Nephron (organoid): ENCODE results near the gene ABCA6.

Source experiments
- H3K27ac Mint-ChIP-seq, 3 experiments: 2 replicates each; pipeline ENCODE4 v1.8.0; 2020; ENCODE audit warnings: mixed read lengths in 3 of 3, mild to moderate bottlenecking in 2 of 3, moderate library complexity in 1 of 3
- H3K27me3 Mint-ChIP-seq: 2 replicates; pipeline ENCODE4 v1.8.0; 2021; ENCODE audit warnings: low read depth, mild to moderate bottlenecking, moderate library complexity, mixed read lengths
- H3K36me3 Mint-ChIP-seq: 2 replicates; pipeline ENCODE4 v1.8.0; 2020; ENCODE audit warnings: low read depth, mixed read lengths
- H3K4me1 Mint-ChIP-seq: 2 replicates; pipeline ENCODE4 v1.8.0; 2020; ENCODE audit warnings: mixed read lengths
- H3K4me3 Mint-ChIP-seq, 3 experiments: 2 replicates each; pipeline ENCODE4 v1.8.0; 2020; ENCODE audit warnings: mild to moderate bottlenecking in 3 of 3, mixed read lengths in 3 of 3, moderate library complexity in 2 of 3
- H3K9me3 Mint-ChIP-seq: 2 replicates; pipeline ENCODE4 v1.8.0; 2020; ENCODE audit warnings: mixed read lengths
- TF ChIP-seq, protein P1 (sequence below), 3 experiments: fragments of 200-600 bp; sonication (generic); IDR thresholded peaks; one replicate each; pipeline ENCODE4 v1.5.0; 2021; ENCODE audit warnings: antibody characterized with exemption in 3 of 3; ENCODE audit not compliant: unreplicated experiment in 3 of 3

ABCA6 gene, protein sequence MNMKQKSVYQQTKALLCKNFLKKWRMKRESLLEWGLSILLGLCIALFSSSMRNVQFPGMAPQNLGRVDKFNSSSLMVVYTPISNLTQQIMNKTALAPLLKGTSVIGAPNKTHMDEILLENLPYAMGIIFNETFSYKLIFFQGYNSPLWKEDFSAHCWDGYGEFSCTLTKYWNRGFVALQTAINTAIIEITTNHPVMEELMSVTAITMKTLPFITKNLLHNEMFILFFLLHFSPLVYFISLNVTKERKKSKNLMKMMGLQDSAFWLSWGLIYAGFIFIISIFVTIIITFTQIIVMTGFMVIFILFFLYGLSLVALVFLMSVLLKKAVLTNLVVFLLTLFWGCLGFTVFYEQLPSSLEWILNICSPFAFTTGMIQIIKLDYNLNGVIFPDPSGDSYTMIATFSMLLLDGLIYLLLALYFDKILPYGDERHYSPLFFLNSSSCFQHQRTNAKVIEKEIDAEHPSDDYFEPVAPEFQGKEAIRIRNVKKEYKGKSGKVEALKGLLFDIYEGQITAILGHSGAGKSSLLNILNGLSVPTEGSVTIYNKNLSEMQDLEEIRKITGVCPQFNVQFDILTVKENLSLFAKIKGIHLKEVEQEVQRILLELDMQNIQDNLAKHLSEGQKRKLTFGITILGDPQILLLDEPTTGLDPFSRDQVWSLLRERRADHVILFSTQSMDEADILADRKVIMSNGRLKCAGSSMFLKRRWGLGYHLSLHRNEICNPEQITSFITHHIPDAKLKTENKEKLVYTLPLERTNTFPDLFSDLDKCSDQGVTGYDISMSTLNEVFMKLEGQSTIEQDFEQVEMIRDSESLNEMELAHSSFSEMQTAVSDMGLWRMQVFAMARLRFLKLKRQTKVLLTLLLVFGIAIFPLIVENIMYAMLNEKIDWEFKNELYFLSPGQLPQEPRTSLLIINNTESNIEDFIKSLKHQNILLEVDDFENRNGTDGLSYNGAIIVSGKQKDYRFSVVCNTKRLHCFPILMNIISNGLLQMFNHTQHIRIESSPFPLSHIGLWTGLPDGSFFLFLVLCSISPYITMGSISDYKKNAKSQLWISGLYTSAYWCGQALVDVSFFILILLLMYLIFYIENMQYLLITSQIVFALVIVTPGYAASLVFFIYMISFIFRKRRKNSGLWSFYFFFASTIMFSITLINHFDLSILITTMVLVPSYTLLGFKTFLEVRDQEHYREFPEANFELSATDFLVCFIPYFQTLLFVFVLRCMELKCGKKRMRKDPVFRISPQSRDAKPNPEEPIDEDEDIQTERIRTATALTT (N-terminal part only)

DNA sequence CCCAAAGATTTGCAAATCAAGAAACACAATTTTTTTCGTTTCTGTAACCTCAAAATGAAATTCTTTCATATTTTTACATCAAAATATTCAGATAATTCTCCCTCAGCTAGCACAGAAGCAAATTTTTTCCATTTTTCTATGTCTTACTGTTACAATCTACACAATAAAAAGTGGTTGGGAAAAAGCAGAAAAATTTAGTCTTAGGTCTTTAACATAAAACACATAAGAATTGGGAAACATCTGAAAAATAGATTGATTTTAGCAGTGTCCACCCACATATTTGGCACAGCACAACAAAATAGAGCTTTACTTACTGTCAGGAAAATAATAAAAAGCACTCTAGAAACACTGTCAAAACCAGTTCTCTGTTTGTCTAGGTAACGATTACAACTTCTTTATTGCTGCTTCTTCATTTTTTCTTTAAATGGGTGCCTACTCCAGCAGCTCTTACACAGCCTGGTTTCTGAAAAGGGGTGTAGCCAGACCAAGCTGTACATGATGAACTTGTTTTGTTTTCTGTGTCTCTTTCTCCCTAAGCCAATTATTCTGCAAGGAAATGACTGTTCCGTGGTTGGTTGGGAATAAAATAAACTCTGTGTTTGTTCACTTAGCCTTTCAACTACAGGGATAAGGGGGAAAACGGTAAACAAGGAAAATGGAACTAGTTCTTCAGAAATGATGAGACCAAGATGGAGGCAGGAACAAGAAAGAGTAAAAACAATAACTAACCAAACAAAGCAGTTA, at the start of gene ABCA6:
TSS of gene ABCA6 (minus strand) at position 465 of the 744 bp plus-strand sequence. CDS start 1,192 bp downstream, outside the sequence.
- TF ChIP-seq, protein P1, sequence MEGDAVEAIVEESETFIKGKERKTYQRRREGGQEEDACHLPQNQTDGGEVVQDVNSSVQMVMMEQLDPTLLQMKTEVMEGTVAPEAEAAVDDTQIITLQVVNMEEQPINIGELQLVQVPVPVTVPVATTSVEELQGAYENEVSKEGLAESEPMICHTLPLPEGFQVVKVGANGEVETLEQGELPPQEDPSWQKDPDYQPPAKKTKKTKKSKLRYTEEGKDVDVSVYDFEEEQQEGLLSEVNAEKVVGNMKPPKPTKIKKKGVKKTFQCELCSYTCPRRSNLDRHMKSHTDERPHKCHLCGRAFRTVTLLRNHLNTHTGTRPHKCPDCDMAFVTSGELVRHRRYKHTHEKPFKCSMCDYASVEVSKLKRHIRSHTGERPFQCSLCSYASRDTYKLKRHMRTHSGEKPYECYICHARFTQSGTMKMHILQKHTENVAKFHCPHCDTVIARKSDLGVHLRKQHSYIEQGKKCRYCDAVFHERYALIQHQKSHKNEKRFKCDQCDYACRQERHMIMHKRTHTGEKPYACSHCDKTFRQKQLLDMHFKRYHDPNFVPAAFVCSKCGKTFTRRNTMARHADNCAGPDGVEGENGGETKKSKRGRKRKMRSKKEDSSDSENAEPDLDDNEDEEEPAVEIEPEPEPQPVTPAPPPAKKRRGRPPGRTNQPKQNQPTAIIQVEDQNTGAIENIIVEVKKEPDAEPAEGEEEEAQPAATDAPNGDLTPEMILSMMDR (IDR thresholded peaks at IDR 0.05; ENCODE audit: unreplicated experiment in 3 of 3) = no peak
- Mint-ChIP-seq H3K36me3 (no peaks in the 10 kb centered on the region), H3K4me3 (peak within 1 kb of the TSS in 1 of 3 experiments; percentile 33), H3K4me1 (peaks cover 23% of the 10 kb centered on the region), H3K27ac (peak within 1 kb of the TSS; percentile 44 to 90 (median 82)), H3K9me3 (peaks cover 3% of the 10 kb centered on the region), H3K27me3 (no peaks in the 10 kb centered on the region)

- no peak overlapping the region for H3K4me3 Mint-ChIP-seq
- H3K9me3 Mint-ChIP-seq = no peaks in the 10 kb centered on the region
- H3K4me1 Mint-ChIP-seq = peaks cover 4% of the 10 kb centered on the region
- no peak overlapping the region for H3K27ac Mint-ChIP-seq
- TF ChIP-seq, protein P1 (IDR thresholded peaks at IDR 0.05; ENCODE audit: unreplicated experiment in 3 of 3) = no peak
- no peaks in the 10 kb centered on the region for H3K36me3 Mint-ChIP-seq
- no peaks in the 10 kb centered on the region for H3K27me3 Mint-ChIP-seq
These were observed 47.1 kb upstream of the ABCA6 start for GRCh38 chr17:69188796-69189195.

GRCh38 chr17:69188064-69188463, 46.4 kb upstream of the ABCA6 start:
- H3K4me1 Mint-ChIP-seq = peaks cover 4% of the 10 kb centered on the region
- no peaks in the 10 kb centered on the region for H3K36me3 Mint-ChIP-seq
- H3K27ac Mint-ChIP-seq = no peak overlapping the region

GRCh38 chr17:69187294-69187693, 45.6 kb upstream of the ABCA6 start:
- Mint-ChIP-seq H3K27ac (no peak overlapping the region), H3K36me3 (no peaks in the 10 kb centered on the region), H3K9me3 (no peaks in the 10 kb centered on the region), H3K4me1 (peaks cover 4% of the 10 kb centered on the region), H3K27me3 (no peaks in the 10 kb centered on the region), H3K4me3 (no peak overlapping the region)
- TF ChIP-seq, protein P1 (IDR thresholded peaks at IDR 0.05; ENCODE audit: unreplicated experiment in 3 of 3) = no peak

More at GRCh38 chr17:69188064-69188463, 46.4 kb upstream of the ABCA6 start:
- Mint-ChIP-seq H3K27me3 (no peaks in the 10 kb centered on the region), H3K4me3 (no peak overlapping the region), H3K9me3 (no peaks in the 10 kb centered on the region)
- TF ChIP-seq, protein P1 (IDR thresholded peaks at IDR 0.05; ENCODE audit: unreplicated experiment in 3 of 3) = no peak
